ENCODE measurements around the gene CCDC71. TPM values are rescaled to one million over a fixed set of nuclear protein-coding genes. Genes with fewer than 3 reads are reported as not detected.

CCDC71 gene
- polyA plus RNA-seq, 3 donors: 1.0 to 11.2 (median 1.2) TPM

- Histone ChIP-seq H3K4me3 (replicated peaks in 1 of 3; ENCODE audit: low read depth in 2 of 3, low read length in 3 of 3) (no peak overlapping the region), H3K9me3 (replicated peaks in 1 of 2; ENCODE audit: control insufficient read depth in 1 of 2, insufficient read depth in 1 of 2, low read length in 2 of 2) (peaks cover 17 to 18% of the 10 kb centered on the region in 2 donors), H3K27me3 (ENCODE audit: control insufficient read depth in 2 of 2, insufficient read depth in 2 of 2, low read length in 2 of 2) (no peaks in the 10 kb centered on the region), H3K4me1 (ENCODE audit: control insufficient read depth in 1 of 2, insufficient read depth in 2 of 2, low read length in 2 of 2) (peaks cover 2 to 5% of the 10 kb centered on the region in 2 donors), H2AFZ (ENCODE audit: insufficient read depth, low read depth, low read length, poor library complexity, severe bottlenecking) (no peak overlapping the region), H4K20me1 (ENCODE audit: insufficient read depth, low read length) (no peaks in the 10 kb centered on the region), H3K4me2 (replicated peaks; ENCODE audit: extremely low read depth, low read length, poor library complexity, severe bottlenecking) (no peak overlapping the region), H3K36me3 (replicated peaks in 1 of 2; ENCODE audit: control insufficient read depth in 1 of 2, insufficient read depth in 2 of 2, low read length in 2 of 2) (no peaks in the 10 kb centered on the region), H3K27ac (ENCODE audit: low read depth in 1 of 2, low read length in 2 of 2) (no peak overlapping the region), H3K79me2 (ENCODE audit: insufficient read depth, low read length) (no peaks in the 10 kb centered on the region), H3K9ac (ENCODE audit: insufficient read depth, low read length, poor library complexity, severe bottlenecking) (no peak overlapping the region)
- TF ChIP-seq, protein P1, sequence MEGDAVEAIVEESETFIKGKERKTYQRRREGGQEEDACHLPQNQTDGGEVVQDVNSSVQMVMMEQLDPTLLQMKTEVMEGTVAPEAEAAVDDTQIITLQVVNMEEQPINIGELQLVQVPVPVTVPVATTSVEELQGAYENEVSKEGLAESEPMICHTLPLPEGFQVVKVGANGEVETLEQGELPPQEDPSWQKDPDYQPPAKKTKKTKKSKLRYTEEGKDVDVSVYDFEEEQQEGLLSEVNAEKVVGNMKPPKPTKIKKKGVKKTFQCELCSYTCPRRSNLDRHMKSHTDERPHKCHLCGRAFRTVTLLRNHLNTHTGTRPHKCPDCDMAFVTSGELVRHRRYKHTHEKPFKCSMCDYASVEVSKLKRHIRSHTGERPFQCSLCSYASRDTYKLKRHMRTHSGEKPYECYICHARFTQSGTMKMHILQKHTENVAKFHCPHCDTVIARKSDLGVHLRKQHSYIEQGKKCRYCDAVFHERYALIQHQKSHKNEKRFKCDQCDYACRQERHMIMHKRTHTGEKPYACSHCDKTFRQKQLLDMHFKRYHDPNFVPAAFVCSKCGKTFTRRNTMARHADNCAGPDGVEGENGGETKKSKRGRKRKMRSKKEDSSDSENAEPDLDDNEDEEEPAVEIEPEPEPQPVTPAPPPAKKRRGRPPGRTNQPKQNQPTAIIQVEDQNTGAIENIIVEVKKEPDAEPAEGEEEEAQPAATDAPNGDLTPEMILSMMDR (IDR thresholded peaks at IDR 0.05): no peak
- Mint-ChIP-seq H3K27me3 (ENCODE audit: low read depth in 3 of 3) (peaks cover 0 to 3% (median 1%) of the 10 kb centered on the region in 3 donors), H3K4me1 (peaks cover 7% of the 10 kb centered on the region), H3K36me3 (peaks cover 0 to 2% of the 10 kb centered on the region in 2 donors), H3K9me3 (peaks cover 13 to 29% (median 18%) of the 10 kb centered on the region in 7 donors), H3K27ac (no peak overlapping the region), H3K4me3 (no peak overlapping the region)
- intact Hi-C loops (cut with micrococcal nuclease): no loop called here
- WGBS (ENCODE audit: insufficient coverage): 99% methylated on average over 13 of the region's 15 CpGs
- DNase-seq: no peak
These were observed 47.4 kb upstream of the CCDC71 start for GRCh38 chr3:49213541-49213943.

DNA sequence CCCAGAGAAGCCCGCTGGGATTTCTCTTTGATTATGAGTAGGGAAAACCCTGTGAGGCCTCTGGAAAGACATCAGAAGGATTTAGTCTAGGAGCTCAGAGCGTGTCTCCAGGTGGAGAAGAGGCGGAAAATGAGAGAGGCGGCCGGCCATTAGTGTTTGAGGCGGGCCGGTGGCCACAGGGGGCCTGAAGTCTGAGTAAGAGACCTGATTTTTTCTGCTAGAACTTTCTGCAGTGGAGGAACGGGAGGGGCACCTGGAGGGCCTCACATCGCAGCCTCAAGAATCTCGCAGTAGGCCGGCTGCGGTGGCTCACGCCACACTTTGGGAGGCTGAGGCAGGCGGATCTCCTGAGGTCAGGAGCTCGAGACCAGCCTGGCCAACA lies 33.8 kb upstream of the CCDC71 start:
- Histone ChIP-seq H3K4me1 (ENCODE audit: control insufficient read depth in 1 of 2, insufficient read depth in 2 of 2, low read length in 2 of 2) (no peaks in the 10 kb centered on the region), H3K4me2 (replicated peaks; ENCODE audit: extremely low read depth, low read length, poor library complexity, severe bottlenecking) (no peak overlapping the region), H2AFZ (ENCODE audit: insufficient read depth, low read depth, low read length, poor library complexity, severe bottlenecking) (no peak overlapping the region), H3K27ac (ENCODE audit: low read depth in 1 of 2, low read length in 2 of 2) (no peak overlapping the region), H3K79me2 (ENCODE audit: insufficient read depth, low read length) (no peaks in the 10 kb centered on the region), H3K4me3 (replicated peaks in 1 of 3; ENCODE audit: low read depth in 2 of 3, low read length in 3 of 3) (no peak overlapping the region), H3K27me3 (ENCODE audit: control insufficient read depth in 2 of 2, insufficient read depth in 2 of 2, low read length in 2 of 2) (peaks cover 0 to 15% of the 10 kb centered on the region in 2 donors), H4K20me1 (ENCODE audit: insufficient read depth, low read length) (no peaks in the 10 kb centered on the region), H3K9me3 (replicated peaks in 1 of 2; ENCODE audit: control insufficient read depth in 1 of 2, insufficient read depth in 1 of 2, low read length in 2 of 2) (peaks cover 4 to 13% of the 10 kb centered on the region in 2 donors), H3K9ac (ENCODE audit: insufficient read depth, low read length, poor library complexity, severe bottlenecking) (no peak overlapping the region), H3K36me3 (replicated peaks in 1 of 2; ENCODE audit: control insufficient read depth in 1 of 2, insufficient read depth in 2 of 2, low read length in 2 of 2) (no peaks in the 10 kb centered on the region)
- H3K27ac Mint-ChIP-seq: no peak overlapping the region
- TF ChIP-seq, protein P1 (IDR thresholded peaks at IDR 0.05): no peak
- H3K4me3 Mint-ChIP-seq: peak overlapping the region in 1 of 2 donors; percentile 46
- WGBS (ENCODE audit: insufficient coverage): 95% methylated on average over 14 of the region's 15 CpGs
- peaks cover 7 to 27% (median 18%) of the 10 kb centered on the region in 3 donors for H3K27me3 Mint-ChIP-seq (ENCODE audit: low read depth in 3 of 3)
- intact Hi-C loops (cut with micrococcal nuclease): no loop called here
- H3K9me3 Mint-ChIP-seq: peaks cover 9 to 25% (median 17%) of the 10 kb centered on the region in 7 donors
- DNase-seq: no peak
- no peaks in the 10 kb centered on the region for H3K4me1 Mint-ChIP-seq
- H3K36me3 Mint-ChIP-seq: peaks cover 0 to 2% of the 10 kb centered on the region in 2 donors

Data from CD14-positive monocyte (primary cell).